Adrenal gland (tissue), 5 donors: ENCODE results near the gene ATXN1.

Experiments
- POLR2A ChIP-seq, 2 donors: fragments of 450-650 bp; IDR thresholded peaks; one replicate each; pipeline ENCODE4 v1.6.1; 2017; ENCODE audit warnings: antibody characterized with exemption in 2 of 2, mild to moderate bottlenecking in 2 of 2, moderate library complexity in 1 of 2
- TF ChIP-seq, protein P1 (sequence below), 6 experiments: fragments of 450-650 bp in 4 of 6; fragments of 200-600 bp in 2 of 6; sonication (generic) in 1 of 6; IDR thresholded peaks; 1 replicate in 5 of 6; 2 replicates in 1 of 6; pipeline versions ENCODE4 v1.5.1 to v1.8.0; 2016 to 2021; ENCODE audit warnings: antibody characterized with exemption in 6 of 6, mild to moderate bottlenecking in 2 of 6, moderate library complexity in 1 of 6
- donor health status: DM: no; HTN: no; CAD: no.

GRCh38 chr6:16431106-16431505 lies 330.2 kb downstream of the ATXN1 start:
- TF ChIP-seq, protein P1, sequence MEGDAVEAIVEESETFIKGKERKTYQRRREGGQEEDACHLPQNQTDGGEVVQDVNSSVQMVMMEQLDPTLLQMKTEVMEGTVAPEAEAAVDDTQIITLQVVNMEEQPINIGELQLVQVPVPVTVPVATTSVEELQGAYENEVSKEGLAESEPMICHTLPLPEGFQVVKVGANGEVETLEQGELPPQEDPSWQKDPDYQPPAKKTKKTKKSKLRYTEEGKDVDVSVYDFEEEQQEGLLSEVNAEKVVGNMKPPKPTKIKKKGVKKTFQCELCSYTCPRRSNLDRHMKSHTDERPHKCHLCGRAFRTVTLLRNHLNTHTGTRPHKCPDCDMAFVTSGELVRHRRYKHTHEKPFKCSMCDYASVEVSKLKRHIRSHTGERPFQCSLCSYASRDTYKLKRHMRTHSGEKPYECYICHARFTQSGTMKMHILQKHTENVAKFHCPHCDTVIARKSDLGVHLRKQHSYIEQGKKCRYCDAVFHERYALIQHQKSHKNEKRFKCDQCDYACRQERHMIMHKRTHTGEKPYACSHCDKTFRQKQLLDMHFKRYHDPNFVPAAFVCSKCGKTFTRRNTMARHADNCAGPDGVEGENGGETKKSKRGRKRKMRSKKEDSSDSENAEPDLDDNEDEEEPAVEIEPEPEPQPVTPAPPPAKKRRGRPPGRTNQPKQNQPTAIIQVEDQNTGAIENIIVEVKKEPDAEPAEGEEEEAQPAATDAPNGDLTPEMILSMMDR (IDR thresholded peaks at IDR 0.05): no peak
- no peak for TF ChIP-seq POLR2A (IDR thresholded peaks at IDR 0.05)
